CD4-positive, alpha-beta T cell (primary cell): ENCODE data around the gene GPI. TPM values are rescaled to one million over a fixed set of nuclear protein-coding genes. Genes with fewer than 3 reads are reported as not detected.
A peak's percentile ranks its signal among the peaks of the same experiment; 100 is the strongest.

Experiments
- ATAC-seq: fragments of 200-7000 bp; cut with Tn5 transposase; one replicate; pipeline ENCODE4 v1.10.0; 2022; ENCODE audit warnings: mild to moderate bottlenecking; ENCODE audit not compliant: poor library complexity
- CTCF ChIA-PET: fragments of 350-600 bp; sonication (Branson Sonifier 250); formaldehyde crosslinking; loops from one replicate; lab custom pipeline; 2021; ENCODE audit warnings: antibody characterized with exemption, inconsistent platforms; lab: Charles Lee
- POLR2A ChIA-PET: fragments of 350-600 bp; sonication (Branson Sonifier 250); formaldehyde crosslinking; loops from one replicate; lab custom pipeline; 2021; ENCODE audit warnings: antibody characterized with exemption, inconsistent platforms; lab: Charles Lee
- DNase-seq, 14 experiments: peaks; one replicate each; pipeline ENCODE4 v3.0.0-alpha.2; 2013 to 2020; ENCODE audit warnings: mixed read lengths in 2 of 14
- H3K27ac ChIP-seq, 2 donors: one replicate each; pipeline versions ENCODE4 v1.5.1 to v1.7.0; 2013; ENCODE audit warnings: low read length in 2 of 2, low read depth in 1 of 2, mild to moderate bottlenecking in 1 of 2
- H3K27me3 ChIP-seq, 2 experiments: 1 replicate in 1 of 2; 2 replicates in 1 of 2; pipeline versions ENCODE4 v1.6.1 to v1.7.0; 2013; ENCODE audit warnings: low read length in 2 of 2, control low read depth in 1 of 2, mild to moderate bottlenecking in 1 of 2, moderate library complexity in 1 of 2; ENCODE audit not compliant: insufficient read depth in 2 of 2, control insufficient read depth in 1 of 2
- H3K36me3 ChIP-seq: one replicate; pipeline ENCODE4 v1.6.1; 2013; ENCODE audit warnings: low read length, control low read depth; ENCODE audit not compliant: insufficient read depth
- H3K4me1 ChIP-seq: one replicate; pipeline ENCODE4 v1.6.1; 2013; ENCODE audit warnings: low read length, control low read depth; ENCODE audit not compliant: insufficient read depth
- H3K4me3 ChIP-seq: one replicate; pipeline ENCODE4 v1.5.1; 2013; ENCODE audit warnings: mild to moderate bottlenecking, low read length, moderate library complexity
- H3K9me3 ChIP-seq, 2 experiments: 1 replicate in 1 of 2; 2 replicates in 1 of 2; pipeline versions ENCODE4 v1.6.1 to v1.7.0; 2013; ENCODE audit warnings: low read length in 2 of 2, mild to moderate bottlenecking in 2 of 2, control low read depth in 1 of 2, moderate library complexity in 1 of 2; ENCODE audit not compliant: control insufficient read depth in 1 of 2, insufficient read depth in 1 of 2
- H3K27ac Mint-ChIP-seq: one replicate; pipeline ENCODE4 v1.8.0; 2020; ENCODE audit warnings: mixed read lengths
- H3K27me3 Mint-ChIP-seq: one replicate; pipeline ENCODE4 v1.8.0; 2021; ENCODE audit warnings: mixed read lengths
- H3K36me3 Mint-ChIP-seq: one replicate; pipeline ENCODE4 v1.8.0; 2021; ENCODE audit warnings: low read depth, mixed read lengths
- H3K4me1 Mint-ChIP-seq: one replicate; pipeline ENCODE4 v1.8.0; 2021; ENCODE audit warnings: low read depth, mixed read lengths
- H3K4me3 Mint-ChIP-seq: one replicate; pipeline ENCODE4 v1.8.0; 2020; ENCODE audit warnings: mild to moderate bottlenecking, mixed read lengths
- H3K9me3 Mint-ChIP-seq: one replicate; pipeline ENCODE4 v1.8.0; 2020; ENCODE audit warnings: mixed read lengths
- intact Hi-C, 2 experiments: fragments of 100-400 bp; cut with DNase I in 1 of 2; cut with micrococcal nuclease in 1 of 2; formaldehyde crosslinking; loops; one replicate each; pipeline versions ENCODE4 v1.15.1 to v1.9.0; 2023 to 2025; cut with DNase I, micrococcal nuclease
- total RNA-seq, 174 experiments: library from RNA in 2 of 174; stranded (reverse) in 2 of 174; gene quantifications; one replicate each; pipeline ENCODE4 v1.2.3 and lab custom pipeline; 2021 to 2026
- TF ChIP-seq, protein P1 (sequence below): fragments of 200-600 bp; IDR thresholded peaks from one replicate; pipeline ENCODE4 v1.8.0; 2022; ENCODE audit warnings: antibody characterized with exemption, mild to moderate bottlenecking

GPI gene
- total RNA-seq, 2 experiments from 2014 or later, result 85.0 to 86.0 TPM

DNA sequence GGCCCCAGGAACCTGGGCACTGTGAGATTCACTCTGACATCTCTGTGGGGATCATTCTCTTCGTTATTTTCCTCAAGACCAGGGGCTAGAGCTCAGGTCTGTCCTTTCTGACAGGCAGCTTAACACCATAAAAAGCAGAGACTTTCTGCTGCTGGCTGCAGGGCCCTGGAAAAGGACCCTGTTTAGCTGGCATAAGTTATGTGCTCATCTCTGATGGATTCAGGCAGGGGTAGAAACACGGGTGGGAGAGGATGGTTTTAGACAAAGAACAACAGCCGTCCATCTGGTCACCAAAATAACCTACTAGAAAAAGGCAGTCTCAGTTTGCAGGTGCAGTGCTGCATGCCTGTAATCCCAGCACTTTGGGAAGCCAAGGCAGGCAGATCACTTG is 2.3 kb upstream of the GPI start:
- Mint-ChIP-seq H3K27ac (no peak overlapping the region), H3K27me3 (no peaks in the 10 kb centered on the region), H3K4me1 (peaks cover 56% of the 10 kb centered on the region), H3K4me3 (peak overlapping the region; percentile 82), H3K36me3 (peaks cover 28% of the 10 kb centered on the region), H3K9me3 (no peaks in the 10 kb centered on the region)
- ATAC-seq (no peak), DNase-seq (no peak)
- H3K4me1 ChIP-seq, result peaks cover 52% of the 10 kb centered on the region
- peaks cover 10% of the 10 kb centered on the region for H3K36me3 ChIP-seq
- TF ChIP-seq, protein P1, sequence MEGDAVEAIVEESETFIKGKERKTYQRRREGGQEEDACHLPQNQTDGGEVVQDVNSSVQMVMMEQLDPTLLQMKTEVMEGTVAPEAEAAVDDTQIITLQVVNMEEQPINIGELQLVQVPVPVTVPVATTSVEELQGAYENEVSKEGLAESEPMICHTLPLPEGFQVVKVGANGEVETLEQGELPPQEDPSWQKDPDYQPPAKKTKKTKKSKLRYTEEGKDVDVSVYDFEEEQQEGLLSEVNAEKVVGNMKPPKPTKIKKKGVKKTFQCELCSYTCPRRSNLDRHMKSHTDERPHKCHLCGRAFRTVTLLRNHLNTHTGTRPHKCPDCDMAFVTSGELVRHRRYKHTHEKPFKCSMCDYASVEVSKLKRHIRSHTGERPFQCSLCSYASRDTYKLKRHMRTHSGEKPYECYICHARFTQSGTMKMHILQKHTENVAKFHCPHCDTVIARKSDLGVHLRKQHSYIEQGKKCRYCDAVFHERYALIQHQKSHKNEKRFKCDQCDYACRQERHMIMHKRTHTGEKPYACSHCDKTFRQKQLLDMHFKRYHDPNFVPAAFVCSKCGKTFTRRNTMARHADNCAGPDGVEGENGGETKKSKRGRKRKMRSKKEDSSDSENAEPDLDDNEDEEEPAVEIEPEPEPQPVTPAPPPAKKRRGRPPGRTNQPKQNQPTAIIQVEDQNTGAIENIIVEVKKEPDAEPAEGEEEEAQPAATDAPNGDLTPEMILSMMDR, result no peak
- intact Hi-C loops, result loop anchor here in 1 of 2 experiments (10.0 kb wide), 1 partner anchor 312 kb away; the partner anchor contains the start of genes SCGB2B2 and ZNF302
- ChIA-PET CTCF (interaction anchor here (0.8 to 1.6 kb wide), 2 partner anchors 68 to 585 kb away, joined by 3 to 4 read pairs; no protein-coding TSS in a partner anchor), POLR2A (no interaction called here)
- no peak overlapping the region for H3K4me3 ChIP-seq
- no peaks in the 10 kb centered on the region for H3K27me3 ChIP-seq
- H3K9me3 ChIP-seq, result no peaks in the 10 kb centered on the region
- H3K27ac ChIP-seq, result no peak overlapping the region

DNA sequence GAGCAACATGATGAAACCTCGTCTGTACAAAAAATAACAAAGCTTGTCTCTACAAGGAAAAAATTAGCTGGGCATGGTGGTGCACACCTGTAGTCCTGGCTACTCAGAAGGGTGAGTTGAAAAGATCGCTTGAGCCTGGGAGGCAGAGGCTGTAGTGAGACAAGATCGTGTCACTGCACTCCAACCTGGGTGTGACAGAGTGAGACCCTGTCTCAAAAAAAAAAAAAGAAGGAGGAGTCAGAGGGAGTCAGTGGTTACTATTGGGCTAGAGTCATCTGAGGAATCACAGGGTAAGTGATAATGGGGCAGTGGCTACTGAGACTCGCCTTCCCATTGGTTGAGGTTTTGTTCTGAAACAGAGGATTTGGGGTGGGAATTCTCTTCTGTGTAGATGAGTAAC is 1.9 kb upstream of the GPI start:
- no peaks in the 10 kb centered on the region for H3K9me3 Mint-ChIP-seq
- ChIA-PET POLR2A (interaction anchor here (0.8 kb wide), 1 partner anchor 25 kb away, joined by 3 read pairs; no protein-coding TSS in a partner anchor), CTCF (interaction anchor here (1.6 kb wide), 1 partner anchor 67 kb away, joined by 4 read pairs; no protein-coding TSS in a partner anchor)
- intact Hi-C loops, result loop anchor here in 1 of 2 experiments (10.0 kb wide), 1 partner anchor 312 kb away; the partner anchor contains the start of genes SCGB2B2 and ZNF302
- TF ChIP-seq, protein P1, result no peak
- ATAC-seq (no peak), DNase-seq (no peak)
- no peak overlapping the region for H3K4me3 ChIP-seq
- H3K9me3 ChIP-seq, result no peaks in the 10 kb centered on the region
- H3K27ac Mint-ChIP-seq, result no peak overlapping the region
- peaks cover 55% of the 10 kb centered on the region for H3K4me1 ChIP-seq
- H3K4me3 Mint-ChIP-seq, result peak overlapping the region; percentile 82
- peaks cover 14% of the 10 kb centered on the region for H3K36me3 ChIP-seq
- H3K36me3 Mint-ChIP-seq, result peaks cover 32% of the 10 kb centered on the region
- no peaks in the 10 kb centered on the region for H3K27me3 ChIP-seq
- no peak overlapping the region for H3K27ac ChIP-seq
- H3K4me1 Mint-ChIP-seq, result peaks cover 57% of the 10 kb centered on the region
- no peaks in the 10 kb centered on the region for H3K27me3 Mint-ChIP-seq

DNA sequence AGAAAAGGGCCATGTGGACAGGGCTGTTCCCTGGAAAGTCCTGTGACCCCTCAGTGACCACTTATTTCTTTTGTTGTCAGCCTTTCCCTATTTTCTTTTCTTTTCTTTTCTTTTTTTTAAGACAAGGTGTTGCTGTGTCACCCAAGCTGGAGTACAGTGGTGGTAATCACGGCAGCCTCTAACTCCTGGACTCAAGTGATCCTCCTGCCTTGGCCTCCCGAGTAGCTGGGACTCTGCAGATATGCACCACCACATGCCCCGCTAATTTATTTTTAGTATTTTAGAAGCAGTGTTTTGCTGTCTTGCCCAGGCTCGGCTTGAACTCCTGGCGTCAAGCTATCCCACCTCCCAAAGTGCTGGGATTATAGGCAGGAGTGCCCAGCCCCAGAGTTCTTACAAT is 1.1 kb upstream of the GPI start:
- peak overlapping the region; percentile 87 for H3K27ac Mint-ChIP-seq
- H3K27me3 Mint-ChIP-seq, result no peaks in the 10 kb centered on the region
- TF ChIP-seq, protein P1, result no peak
- no peak overlapping the region for H3K27ac ChIP-seq
- H3K4me3 Mint-ChIP-seq, result peak overlapping the region; percentile 99
- no peaks in the 10 kb centered on the region for H3K27me3 ChIP-seq
- H3K4me1 Mint-ChIP-seq, result peaks cover 51% of the 10 kb centered on the region
- ChIA-PET CTCF (no interaction called here), POLR2A (interaction anchor here (0.8 kb wide), 1 partner anchor 26 kb away, joined by 3 read pairs; no protein-coding TSS in a partner anchor)
- H3K36me3 Mint-ChIP-seq, result peaks cover 35% of the 10 kb centered on the region
- peaks cover 47% of the 10 kb centered on the region for H3K4me1 ChIP-seq
- H3K36me3 ChIP-seq, result peaks cover 22% of the 10 kb centered on the region
- intact Hi-C loops, result loop anchor here in 1 of 2 experiments (10.0 kb wide), 1 partner anchor 311 kb away; the partner anchor contains the start of genes SCGB2B2 and ZNF302
- ATAC-seq (no peak), DNase-seq (no peak)
- no peaks in the 10 kb centered on the region for H3K9me3 ChIP-seq
- no peaks in the 10 kb centered on the region for H3K9me3 Mint-ChIP-seq
- no peak overlapping the region for H3K4me3 ChIP-seq
